Stimulated activated CD4-positive, alpha-beta T cell treated with anti-CD3 and anti-CD28 coated beads, Interleukin-15, amount 100 ng/mL, for 1 hour (primary cell): ENCODE measurements around the gene CASKIN2.
A peak's percentile ranks its signal among the peaks of the same experiment; 100 is the strongest.

Experiments used
- DNase-seq, 2 donors: peaks; one replicate each; pipeline ENCODE4 v3.0.0-alpha.2; 2020; ENCODE audit warnings: low read depth in 1 of 2, low spot score in 1 of 2

CASKIN2 gene, protein sequence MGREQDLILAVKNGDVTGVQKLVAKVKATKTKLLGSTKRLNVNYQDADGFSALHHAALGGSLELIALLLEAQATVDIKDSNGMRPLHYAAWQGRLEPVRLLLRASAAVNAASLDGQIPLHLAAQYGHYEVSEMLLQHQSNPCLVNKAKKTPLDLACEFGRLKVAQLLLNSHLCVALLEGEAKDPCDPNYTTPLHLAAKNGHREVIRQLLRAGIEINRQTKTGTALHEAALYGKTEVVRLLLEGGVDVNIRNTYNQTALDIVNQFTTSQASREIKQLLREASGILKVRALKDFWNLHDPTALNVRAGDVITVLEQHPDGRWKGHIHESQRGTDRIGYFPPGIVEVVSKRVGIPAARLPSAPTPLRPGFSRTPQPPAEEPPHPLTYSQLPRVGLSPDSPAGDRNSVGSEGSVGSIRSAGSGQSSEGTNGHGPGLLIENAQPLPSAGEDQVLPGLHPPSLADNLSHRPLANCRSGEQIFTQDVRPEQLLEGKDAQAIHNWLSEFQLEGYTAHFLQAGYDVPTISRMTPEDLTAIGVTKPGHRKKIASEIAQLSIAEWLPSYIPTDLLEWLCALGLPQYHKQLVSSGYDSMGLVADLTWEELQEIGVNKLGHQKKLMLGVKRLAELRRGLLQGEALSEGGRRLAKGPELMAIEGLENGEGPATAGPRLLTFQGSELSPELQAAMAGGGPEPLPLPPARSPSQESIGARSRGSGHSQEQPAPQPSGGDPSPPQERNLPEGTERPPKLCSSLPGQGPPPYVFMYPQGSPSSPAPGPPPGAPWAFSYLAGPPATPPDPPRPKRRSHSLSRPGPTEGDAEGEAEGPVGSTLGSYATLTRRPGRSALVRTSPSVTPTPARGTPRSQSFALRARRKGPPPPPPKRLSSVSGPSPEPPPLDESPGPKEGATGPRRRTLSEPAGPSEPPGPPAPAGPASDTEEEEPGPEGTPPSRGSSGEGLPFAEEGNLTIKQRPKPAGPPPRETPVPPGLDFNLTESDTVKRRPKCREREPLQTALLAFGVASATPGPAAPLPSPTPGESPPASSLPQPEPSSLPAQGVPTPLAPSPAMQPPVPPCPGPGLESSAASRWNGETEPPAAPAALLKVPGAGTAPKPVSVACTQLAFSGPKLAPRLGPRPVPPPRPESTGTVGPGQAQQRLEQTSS (N-terminal part only)

DNA sequence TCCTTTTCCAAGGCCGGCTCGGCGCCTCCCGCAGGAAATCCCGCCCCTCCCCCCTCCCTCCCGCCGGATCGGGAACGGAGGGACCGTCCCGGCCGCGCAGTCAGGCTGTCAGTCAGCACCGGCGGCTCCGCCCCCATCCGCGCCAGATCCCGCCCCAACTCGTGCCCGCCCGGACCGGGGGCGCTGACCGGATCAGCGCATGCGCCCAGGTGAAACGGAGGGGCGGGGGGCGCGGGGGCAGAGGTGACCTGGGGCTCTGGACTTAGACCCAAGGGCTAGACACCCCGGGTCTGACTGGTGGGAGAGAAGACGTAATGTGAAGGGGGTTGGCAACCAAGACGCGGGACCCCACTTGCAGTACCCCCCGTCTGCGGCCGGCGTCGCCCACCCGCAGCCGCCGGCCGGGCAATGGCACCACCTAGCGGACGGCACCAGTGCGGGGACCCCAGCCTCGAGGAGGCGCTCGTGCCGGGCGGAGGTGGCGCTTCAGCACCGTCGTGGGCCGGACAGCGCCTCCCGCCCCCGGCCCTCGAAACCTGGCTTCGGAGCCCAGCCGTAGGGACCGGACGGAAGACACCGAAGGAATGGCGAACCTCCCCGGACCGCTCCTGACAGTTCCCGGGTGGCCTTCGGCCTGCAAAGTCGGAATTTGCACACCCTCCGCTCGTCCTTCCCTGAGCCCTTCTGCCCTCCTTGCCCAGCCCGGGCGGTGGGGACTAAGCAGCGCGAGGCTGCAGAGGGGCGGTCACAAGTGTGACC is at the start of gene CASKIN2:
Gene CASKIN2 (minus strand): TSS at position 42 of the 759 bp plus-strand sequence. CDS start 1,733 bp downstream, outside the sequence.
- DNase-seq = peak; percentile 43 to 78

DNA sequence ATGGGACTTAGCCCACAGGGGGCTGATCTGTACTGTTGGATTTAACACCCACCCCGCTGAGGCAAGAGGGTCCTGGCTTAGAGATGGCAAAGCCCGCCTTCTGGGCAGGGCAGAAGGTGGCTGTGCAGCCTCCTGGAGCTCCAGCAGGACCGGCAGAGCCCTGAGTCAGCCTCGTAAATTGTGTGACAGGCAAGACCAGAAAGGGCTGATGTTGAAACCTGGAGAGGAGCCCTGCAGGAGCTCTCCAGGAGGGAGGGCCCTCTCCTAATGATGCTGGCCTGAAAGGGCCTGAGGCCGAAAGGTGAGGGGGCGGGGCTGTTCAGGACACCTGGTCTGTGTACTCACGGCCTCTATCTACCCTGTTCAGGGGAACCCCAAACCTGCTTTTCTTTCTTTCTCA is 49.7 kb upstream of the CASKIN2 start:
- no peak for DNase-seq

DNA sequence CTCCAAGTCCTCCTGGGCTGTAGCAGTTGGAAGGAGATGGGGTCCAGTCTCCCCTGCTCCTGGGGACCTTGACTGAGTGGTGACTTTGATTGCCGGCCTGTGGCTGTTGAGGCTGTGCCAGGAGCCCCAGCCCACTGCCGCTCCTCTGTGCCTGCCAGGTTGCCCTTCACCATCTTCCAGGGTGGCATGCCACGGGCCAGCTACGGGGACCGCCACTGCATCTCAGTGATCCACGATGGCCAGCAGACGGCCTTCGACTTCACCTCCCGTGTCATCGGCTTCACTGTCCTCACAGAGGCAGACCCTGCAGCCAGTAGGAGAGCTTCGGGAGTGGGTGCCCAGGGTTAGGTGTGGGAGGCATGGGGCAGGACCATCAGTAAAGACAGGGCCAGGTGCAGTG is 48.9 kb upstream of the CASKIN2 start:
- DNase-seq = no peak

DNA sequence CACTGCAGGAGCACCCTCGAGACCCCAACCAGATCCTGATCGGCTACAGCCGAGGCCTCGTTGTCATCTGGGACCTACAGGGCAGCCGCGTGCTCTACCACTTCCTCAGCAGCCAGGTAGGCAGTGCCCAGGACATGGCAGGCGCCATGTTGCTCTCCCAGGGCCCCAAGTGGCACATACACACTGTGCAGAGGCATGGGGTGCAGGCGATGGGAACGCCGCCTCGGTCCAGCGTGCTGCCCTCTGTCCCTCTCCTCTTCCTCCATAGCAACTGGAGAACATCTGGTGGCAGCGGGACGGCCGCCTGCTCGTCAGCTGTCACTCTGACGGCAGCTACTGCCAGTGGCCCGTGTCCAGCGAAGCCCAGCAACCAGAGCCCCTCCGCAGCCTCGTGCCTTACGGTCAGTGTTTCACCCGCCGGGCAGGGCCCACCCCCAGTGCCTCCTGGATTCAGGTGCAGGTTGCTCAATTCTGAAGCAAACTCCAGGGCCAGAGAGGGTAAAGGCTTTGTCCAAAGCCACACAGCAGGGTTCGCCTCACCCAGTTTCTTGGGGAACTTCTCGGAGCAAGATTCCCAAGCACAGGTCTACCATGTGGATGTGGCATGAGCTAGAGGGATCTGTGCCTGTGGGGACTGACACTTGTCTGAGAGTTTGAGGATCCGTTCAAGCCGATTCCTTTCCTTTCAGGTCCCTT is 47.9 kb upstream of the CASKIN2 start:
- no peak for DNase-seq

DNA sequence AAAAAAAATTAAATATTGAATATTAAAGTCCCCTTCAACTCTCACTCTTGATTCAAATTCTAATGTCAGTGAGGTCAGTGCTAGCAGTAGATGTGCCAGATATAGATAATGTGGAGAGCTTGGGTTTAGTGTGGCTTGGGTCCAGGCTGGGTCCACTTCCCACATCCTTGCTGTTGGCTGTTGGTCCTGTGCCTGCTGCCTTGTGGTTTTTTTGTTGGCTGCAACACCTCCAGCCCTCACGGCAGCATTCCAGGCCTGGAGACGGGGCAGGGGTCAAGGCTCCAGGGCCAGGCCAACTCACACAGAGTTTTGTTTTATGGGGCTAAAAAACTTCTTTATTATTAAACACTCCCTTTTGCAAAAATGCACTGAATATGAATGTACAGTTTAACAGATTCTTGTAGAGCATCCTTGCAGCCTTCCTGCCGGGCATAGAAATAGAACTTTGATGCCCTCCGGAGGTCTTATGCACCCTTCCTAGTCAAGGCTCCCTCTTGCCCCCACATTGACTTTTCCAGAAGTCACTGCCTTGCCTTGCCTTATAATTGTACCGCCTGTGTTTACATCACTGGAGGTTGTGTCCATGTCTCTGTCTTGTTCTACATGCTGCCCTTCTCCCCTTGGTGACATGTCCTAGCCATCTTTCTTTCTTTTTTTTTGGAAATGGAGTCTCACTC is 46.7 kb upstream of the CASKIN2 start:
- no peak for DNase-seq

DNA sequence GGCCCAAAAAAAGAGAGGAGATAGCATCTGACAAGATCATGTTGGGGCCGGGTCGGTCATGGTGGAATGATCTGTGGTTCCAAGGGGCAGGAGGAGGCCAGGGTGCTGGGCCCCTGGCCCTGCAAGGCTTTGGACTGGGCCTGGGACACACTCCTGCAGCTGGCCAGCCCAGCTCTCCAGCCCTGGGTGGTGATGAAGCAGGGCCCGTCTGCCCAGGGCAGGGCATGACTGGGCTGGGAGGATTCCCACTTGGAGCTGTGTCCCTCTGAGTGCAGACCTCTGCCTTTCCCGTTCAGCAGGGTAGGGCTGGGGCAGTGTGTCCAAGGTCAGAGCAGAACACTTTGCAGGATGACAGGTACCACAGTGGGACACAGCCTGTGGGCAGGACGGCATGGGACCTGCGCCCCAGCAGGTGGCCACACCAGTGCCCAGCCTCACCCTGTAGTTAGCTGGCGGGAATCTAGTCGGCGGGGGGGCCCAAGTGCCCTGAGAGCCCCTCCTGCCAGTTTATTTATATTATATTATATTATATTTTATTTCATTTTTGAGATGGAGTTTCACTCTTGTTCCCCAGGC is 44.7 kb upstream of the CASKIN2 start:
- DNase-seq = no peak

DNA sequence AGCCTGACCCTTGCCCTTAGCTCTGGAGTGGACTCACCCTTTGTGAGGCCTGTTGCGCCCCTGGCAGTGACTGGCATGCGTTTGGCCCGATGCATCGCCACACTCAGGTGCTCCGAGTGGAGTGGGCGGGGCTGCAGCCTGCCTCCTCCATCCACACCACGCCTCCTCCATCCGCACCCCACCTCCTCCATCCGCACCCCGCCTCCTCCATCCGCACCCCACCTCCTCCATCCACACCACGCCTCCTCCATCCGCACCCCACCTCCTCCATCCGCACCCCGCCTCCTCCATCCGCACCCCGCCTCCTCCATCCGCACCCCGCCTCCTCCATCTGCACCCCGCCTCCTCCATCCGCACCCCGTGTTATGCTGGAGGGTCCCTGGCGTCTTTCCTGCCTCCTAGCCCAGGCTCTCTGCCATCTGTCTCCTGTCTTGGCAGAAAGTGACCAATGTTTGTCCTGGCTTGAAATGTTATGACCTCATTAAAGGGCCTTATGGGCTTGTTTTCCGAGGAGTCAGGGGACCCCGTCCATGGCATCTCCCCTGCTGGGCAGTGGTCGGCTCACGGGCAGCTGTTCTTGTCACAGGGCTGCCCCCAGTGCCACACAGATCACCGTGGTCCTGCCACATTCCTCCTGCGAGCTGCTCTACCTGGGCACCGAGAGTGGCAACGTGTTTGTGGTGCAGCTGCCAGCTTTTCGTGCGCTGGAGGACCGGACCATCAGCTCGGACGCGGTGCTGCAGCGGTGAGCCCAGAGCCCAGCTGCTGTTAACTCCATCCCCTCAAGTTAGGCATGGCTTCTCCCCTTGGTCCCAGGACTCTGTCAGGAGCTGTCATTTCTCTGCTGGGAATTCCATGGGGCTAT is 43.6 kb upstream of the CASKIN2 start:
- DNase-seq = no peak

DNA sequence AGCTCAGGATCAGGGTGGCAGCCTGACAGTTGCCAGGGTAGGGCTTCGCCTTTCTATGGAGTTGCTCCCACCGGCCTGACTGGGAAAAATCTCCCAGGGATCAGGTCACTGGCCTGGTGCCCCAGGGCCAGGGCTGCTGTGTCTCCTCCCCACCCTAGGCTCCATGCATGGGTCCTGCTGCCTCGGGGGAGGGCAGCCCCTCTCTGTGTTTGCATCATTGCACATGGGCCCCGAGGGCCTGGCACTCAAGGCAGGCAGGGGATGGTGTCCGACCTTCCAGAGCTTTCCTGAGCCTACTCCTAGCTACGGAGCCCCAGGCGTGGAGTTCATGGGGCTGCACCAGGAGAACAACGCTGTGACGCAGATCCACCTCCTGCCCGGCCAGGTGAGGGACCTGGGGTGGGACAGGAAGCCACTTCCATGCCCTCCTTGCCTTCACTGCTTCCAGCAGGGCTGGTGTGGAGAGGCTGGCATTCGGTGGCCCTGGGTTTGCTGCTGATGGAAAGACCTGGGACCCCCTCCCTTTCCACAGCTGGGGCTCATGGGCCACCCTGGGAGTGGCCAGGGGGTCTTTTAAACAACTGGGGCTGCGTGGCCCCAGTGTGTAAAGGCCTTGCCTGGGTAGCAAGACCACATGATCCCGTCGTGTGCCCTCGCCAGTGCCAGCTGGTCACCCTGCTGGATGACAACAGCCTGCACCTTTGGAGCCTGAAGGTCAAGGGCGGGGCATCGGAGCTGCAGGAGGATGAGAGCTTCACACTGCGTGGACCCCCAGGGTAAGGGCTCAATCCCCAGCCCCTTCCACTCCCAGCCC is 42.7 kb upstream of the CASKIN2 start:
- no peak for DNase-seq

DNA sequence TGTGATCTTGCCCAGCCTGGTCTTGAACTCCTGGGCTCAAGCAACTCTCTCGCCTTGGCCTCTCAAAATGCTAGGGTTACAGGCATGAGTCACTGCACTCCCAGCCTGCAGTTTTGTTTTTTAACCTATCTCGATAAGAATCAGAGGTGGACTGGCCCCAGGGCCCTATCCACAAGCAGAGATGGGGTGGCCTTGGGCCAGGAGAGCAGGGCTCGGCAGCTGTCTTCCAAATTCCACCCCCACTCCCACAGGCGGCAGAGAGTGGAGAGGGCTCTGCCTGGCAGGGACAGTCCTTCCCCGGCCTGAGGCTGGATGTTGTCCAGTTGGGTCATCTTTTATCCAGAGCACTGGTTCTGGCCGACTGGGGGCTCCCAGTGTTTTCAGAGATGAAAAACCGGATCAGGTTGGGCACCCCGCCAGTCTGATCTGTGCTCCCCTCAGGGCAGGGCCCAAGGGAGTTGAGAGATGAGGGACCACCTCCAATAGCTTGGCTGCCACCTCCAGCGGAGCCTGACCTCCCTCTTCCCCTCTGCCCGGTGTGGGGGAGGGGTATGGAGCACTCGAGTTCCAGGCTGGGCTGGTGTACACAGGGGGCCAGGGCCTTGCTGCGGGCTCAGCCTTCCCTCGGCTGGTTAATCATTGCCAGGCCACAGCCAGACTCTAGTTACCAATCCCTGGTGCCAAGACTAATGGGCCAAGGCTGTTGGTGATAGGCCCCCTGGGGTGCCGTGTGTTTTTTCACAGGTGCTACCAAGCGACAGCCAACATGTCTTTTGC is 41.9 kb upstream of the CASKIN2 start:
- DNase-seq = no peak

DNA sequence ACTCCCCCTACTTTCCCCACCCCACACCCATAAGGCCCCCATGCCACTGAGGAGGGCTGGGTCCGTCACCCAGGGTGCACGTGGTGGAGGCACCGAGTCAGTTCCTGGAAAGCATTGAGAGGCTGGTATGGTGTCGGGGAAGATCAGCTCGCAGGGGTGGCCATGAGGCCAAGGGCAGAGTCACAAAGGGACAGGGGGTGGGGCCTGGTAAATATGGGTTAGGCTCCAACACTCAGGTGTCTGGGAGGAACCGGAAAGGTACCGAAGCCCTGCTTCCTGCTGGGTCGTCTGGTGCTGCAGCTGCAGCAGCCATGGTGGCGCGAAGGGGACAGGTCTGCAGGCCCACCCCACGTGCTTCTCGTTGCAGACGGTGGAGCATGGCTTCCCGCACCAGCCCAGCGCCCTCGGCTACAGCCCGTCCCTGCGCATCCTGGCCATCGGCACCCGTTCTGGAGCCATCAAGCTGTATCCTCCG is 40.4 kb upstream of the CASKIN2 start:
- no peak for DNase-seq

DNA sequence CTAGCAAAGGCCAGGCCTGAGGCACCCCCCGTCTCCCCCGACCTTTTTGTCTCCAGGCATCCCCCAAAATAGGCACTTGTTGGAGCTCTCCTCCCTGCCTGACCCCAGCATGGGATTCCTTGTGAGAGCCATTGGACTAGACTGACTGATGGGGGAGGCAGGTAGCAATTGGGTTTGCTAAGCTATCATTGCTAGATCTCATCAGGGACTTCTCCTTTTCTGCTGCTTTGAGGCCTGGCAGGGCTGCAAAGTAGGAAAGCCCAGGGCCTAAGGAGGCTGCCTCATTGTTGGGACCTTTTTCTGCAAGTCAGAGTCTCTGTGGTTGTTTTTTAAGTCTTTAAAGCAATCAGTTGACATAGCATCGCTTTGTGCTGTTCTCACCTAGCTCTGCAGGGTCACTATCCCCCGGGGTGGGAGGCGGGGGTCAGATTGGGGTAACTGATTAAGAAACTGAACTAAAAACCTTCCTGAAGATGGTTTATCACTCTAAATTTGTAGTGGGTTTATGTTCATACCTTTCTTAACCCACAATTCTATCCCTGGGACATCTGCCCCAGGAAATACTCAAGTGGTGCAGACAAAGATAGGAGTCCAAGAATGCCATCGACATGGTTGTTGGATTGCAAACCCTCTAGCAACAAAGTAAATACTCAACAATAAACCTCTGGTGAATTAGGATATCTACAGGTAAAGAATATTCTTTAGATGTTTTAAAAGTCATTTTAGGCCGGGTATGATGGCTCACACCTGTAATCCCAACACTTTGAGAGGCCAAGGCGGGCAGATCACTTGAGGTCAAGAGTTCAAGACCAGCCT is 38.2 kb upstream of the CASKIN2 start:
- no peak for DNase-seq

DNA sequence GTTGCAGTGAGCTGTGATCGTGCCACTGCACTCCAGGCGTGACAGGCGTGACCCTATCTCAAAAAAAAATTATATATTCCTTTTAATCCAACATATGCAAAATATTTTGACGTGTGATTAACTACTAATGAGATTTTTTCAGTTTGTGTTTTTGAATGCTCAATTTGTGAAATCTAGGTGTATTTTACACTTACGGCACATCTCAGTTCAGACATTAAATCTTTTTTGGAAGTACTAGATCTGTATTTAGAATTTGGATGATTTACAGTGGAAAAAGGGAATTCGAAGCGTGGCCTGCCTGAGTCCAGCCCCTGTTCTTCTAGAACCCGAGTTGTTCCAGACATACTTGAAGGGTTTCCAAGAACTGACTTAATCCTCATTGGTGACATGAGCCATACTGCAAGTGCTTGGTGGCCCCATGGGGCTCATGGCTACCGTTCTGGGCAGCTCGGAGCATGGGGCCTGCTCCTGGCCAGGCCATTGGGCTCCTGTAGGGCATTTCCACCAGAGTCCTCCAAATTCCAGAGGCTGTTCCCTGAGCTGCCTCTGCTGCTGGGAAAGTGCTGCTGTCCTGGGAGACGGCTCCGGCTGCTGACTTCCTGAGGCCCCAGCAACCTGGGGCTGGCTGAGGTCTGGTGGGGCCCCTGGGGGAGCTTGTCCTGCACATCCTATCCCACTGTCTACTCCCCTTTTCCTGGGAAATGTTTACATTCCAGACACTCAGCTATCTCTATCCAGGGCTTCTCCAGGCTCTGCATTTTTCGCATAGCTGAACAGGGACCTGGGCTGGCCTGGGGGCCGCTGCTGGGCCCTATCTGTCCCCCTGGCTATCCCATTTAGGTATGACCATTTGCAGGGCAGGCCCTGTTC is 37.3 kb upstream of the CASKIN2 start:
- no peak for DNase-seq

DNA sequence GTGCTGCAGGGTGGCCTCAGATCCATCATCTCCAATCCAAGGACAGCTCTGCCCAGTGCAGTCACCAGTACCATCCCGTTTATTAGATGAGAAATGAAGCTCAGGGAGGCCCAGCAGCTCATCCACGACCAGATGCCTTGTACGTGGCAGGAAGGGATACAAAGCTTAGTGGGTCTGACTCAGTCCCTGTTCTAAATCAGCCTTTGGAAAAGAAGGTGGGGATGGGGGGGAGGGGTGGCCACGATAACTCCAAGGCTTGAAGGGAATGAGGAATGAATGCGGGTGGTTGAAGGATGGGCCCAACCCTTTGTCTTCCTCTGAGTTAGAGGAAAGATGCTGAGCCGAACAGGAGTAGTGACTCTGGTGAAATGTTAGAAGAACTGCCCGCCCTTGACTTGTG is 35.9 kb upstream of the CASKIN2 start:
- DNase-seq = no peak

DNA sequence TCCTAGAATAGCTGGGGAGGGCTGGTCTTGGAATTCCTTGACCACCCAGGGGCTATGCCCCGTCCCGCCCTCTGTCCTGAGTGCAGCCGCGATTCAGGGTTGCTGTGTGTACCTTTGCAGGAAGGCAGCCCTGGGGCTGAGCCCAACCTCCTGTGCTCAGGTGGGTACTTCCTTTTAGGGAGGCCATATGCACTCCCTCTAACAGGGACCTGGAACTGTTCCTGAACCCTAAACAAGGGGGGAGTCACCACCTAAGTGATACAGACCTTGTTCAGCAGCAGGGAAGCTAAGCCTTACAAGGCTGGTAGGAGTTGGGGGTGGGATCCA is 34.8 kb upstream of the CASKIN2 start:
- DNase-seq = no peak
